Adrenal gland (tissue), 5 donors: Measurements from ENCODE around the gene SESN1.
"Not testable (repeated sequence)": the region's sequence is repeated elsewhere in the genome, so short reads cannot be mapped to it uniquely, and the experiment has no call there.

Experiments
- CTCF ChIP-seq, 6 experiments: fragments of 450-650 bp in 4 of 6; fragments of 200-600 bp in 2 of 6; sonication (generic) in 1 of 6; IDR thresholded peaks; 1 replicate in 5 of 6; 2 replicates in 1 of 6; pipeline versions ENCODE4 v1.5.1 to v1.8.0; 2016 to 2021; ENCODE audit warnings: antibody characterized with exemption in 6 of 6, mild to moderate bottlenecking in 2 of 6, moderate library complexity in 1 of 6
- POLR2A ChIP-seq, 2 donors: fragments of 450-650 bp; IDR thresholded peaks; one replicate each; pipeline ENCODE4 v1.6.1; 2017; ENCODE audit warnings: antibody characterized with exemption in 2 of 2, mild to moderate bottlenecking in 2 of 2, moderate library complexity in 1 of 2
- donor health status: DM: no; HTN: no; CAD: no.

GRCh38 chr6:109109663-109110062 is 15.0 kb upstream of the SESN1 start:
- TF ChIP-seq CTCF, POLR2A (IDR thresholded peaks at IDR 0.05): not testable (repeated sequence)
